IMR-90 (cell line): Measurements from ENCODE around the gene FLT1. TPM values are rescaled to one million over a fixed set of nuclear protein-coding genes. Genes with fewer than 3 reads are reported as not detected.

ENCODE experiments used
- ATAC-seq: fragments of 200-7000 bp; cut with Tn5 transposase; 2 replicates; pipeline ENCODE4 v1.9.1; 2020; ENCODE audit warnings: low read depth, mild to moderate bottlenecking, moderate library complexity
- BruUV-seq: library from RNA; stranded (reverse); fragments of 400-500 nt; replicated peaks from 2 replicates; lab custom pipeline; 2021; lab: Mats Ljungman, UMichigan
- CTCF ChIA-PET: fragments of 300-600 bp; formaldehyde crosslinking; extraction: SDS; loops from one replicate; lab custom pipeline; 2021; ENCODE audit warnings: antibody characterized with exemption; lab: Yijun Ruan, JAX
- POLR2A ChIA-PET: fragments of 300-600 bp; sonication (Branson Sonifier 250); formaldehyde crosslinking; loops from one replicate; lab custom pipeline; 2022; ENCODE audit warnings: antibody characterized with exemption; ENCODE audit not compliant: unreplicated experiment; lab: Charles Lee
- DNase-seq: peaks from one replicate; pipeline ENCODE4 v3.0.0; 2013
- H2AFZ ChIP-seq: replicated peaks from 2 replicates; pipeline ENCODE3; 2013; ENCODE audit warnings: low read length, mild to moderate bottlenecking; ENCODE audit not compliant: poor library complexity
- H2AK5ac ChIP-seq: 2 replicates; pipeline ENCODE4 v1.6.1; 2013; ENCODE audit warnings: low read depth, low read length, inconsistent platforms
- H2AK9ac ChIP-seq: replicated peaks from 2 replicates; pipeline ENCODE3; 2013; ENCODE audit warnings: mild to moderate bottlenecking, low read depth, low read length, moderate library complexity; ENCODE audit not compliant: poor library complexity
- H2BK120ac ChIP-seq: 2 replicates; pipeline ENCODE4 v1.6.1; 2013; ENCODE audit warnings: low read depth, low read length, inconsistent platforms
- H2BK15ac ChIP-seq: 3 replicates; pipeline ENCODE4 v1.6.1; 2013; ENCODE audit warnings: low read depth, low read length, inconsistent platforms
- H2BK20ac ChIP-seq: 2 replicates; pipeline ENCODE4 v1.6.1; 2013; ENCODE audit warnings: low read depth, mild to moderate bottlenecking, inconsistent platforms, low read length, moderate library complexity
- H2BK5ac ChIP-seq: 2 replicates; pipeline ENCODE4 v1.6.1; 2013; ENCODE audit warnings: mild to moderate bottlenecking, low read depth, low read length, inconsistent platforms; ENCODE audit not compliant: poor library complexity, severe bottlenecking
- H3K14ac ChIP-seq: replicated peaks from 2 replicates; pipeline ENCODE4 v1.6.1; 2013; ENCODE audit warnings: low read depth, low read length, inconsistent platforms
- H3K18ac ChIP-seq: 2 replicates; pipeline ENCODE4 v1.6.1; 2013; ENCODE audit warnings: low read depth, low read length, control low read depth
- H3K23ac ChIP-seq: 2 replicates; pipeline ENCODE4 v1.6.1; 2013; ENCODE audit warnings: low read depth, low read length, inconsistent platforms
- H3K27ac ChIP-seq: 2 replicates; pipeline ENCODE4 v1.5.1; 2013; ENCODE audit warnings: mild to moderate bottlenecking, control low read depth, low read length; ENCODE audit not compliant: insufficient read depth
- H3K27me3 ChIP-seq: 2 replicates; pipeline ENCODE4 v1.6.1; 2013; ENCODE audit warnings: low read length; ENCODE audit not compliant: control insufficient read depth, insufficient read depth
- H3K36me3 ChIP-seq: 2 replicates; pipeline ENCODE4 v1.6.1; 2013; ENCODE audit warnings: low read length, mixed read lengths; ENCODE audit not compliant: control insufficient read depth, insufficient read depth
- H3K4ac ChIP-seq: 2 replicates; pipeline ENCODE4 v1.6.1; 2013; ENCODE audit warnings: low read depth, low read length, inconsistent platforms
- H3K4me1 ChIP-seq: 2 replicates; pipeline ENCODE4 v1.6.1; 2013; ENCODE audit warnings: low read length, mixed read lengths; ENCODE audit not compliant: control insufficient read depth, insufficient read depth
- H3K4me2 ChIP-seq: 2 replicates; pipeline ENCODE4 v1.6.1; 2013; ENCODE audit warnings: low read depth, mild to moderate bottlenecking, control low read depth, low read length, moderate library complexity
- H3K4me3 ChIP-seq: 2 replicates; pipeline ENCODE4 v1.5.1; 2013; ENCODE audit warnings: low read depth, mild to moderate bottlenecking, control low read depth, low read length, moderate library complexity; ENCODE audit not compliant: insufficient read depth
- H3K56ac ChIP-seq: 2 replicates; pipeline ENCODE4 v1.6.1; 2013; ENCODE audit warnings: low read length, inconsistent platforms; ENCODE audit not compliant: insufficient read depth; ENCODE audit errors: extremely low read depth
- H3K79me1 ChIP-seq, 2 experiments: 2 replicates each; pipeline ENCODE4 v1.6.1; 2013; ENCODE audit warnings: low read length in 2 of 2, inconsistent platforms in 1 of 2, low read depth in 1 of 2
- H3K9ac ChIP-seq: 2 replicates; pipeline ENCODE4 v1.6.1; 2013; ENCODE audit warnings: low read depth, low read length, control low read depth
- H3K9me1 ChIP-seq: 2 replicates; pipeline ENCODE4 v1.6.1; 2013; ENCODE audit warnings: low read length, inconsistent platforms; ENCODE audit not compliant: insufficient read depth
- H3K9me3 ChIP-seq: 2 replicates; pipeline ENCODE4 v1.6.1; 2013; ENCODE audit warnings: low read length; ENCODE audit not compliant: control insufficient read depth, insufficient read depth
- H4K20me1 ChIP-seq: 2 replicates; pipeline ENCODE4 v1.6.1; 2013; ENCODE audit warnings: low read length, inconsistent platforms; ENCODE audit not compliant: insufficient read depth
- H4K5ac ChIP-seq: 2 replicates; pipeline ENCODE4 v1.6.1; 2013; ENCODE audit warnings: mild to moderate bottlenecking, low read depth, low read length, control low read depth
- H4K8ac ChIP-seq, 2 experiments: 2 replicates each; pipeline ENCODE4 v1.6.1; 2013; ENCODE audit warnings: low read depth in 2 of 2, low read length in 2 of 2, control low read depth in 1 of 2, inconsistent platforms in 1 of 2
- H4K91ac ChIP-seq: 2 replicates; pipeline ENCODE4 v1.6.1; 2013; ENCODE audit warnings: low read depth, low read length, inconsistent platforms; ENCODE audit not compliant: insufficient read depth
- BHLHE40 ChIP-seq: fragments of 150-350 bp; IDR thresholded peaks from 2 replicates; pipeline ENCODE4 v1.6.1; 2016; ENCODE audit warnings: mild to moderate bottlenecking, low read depth, low read length
- CEBPB ChIP-seq: IDR thresholded peaks from 2 replicates; pipeline ENCODE4 v1.6.1; 2012; ENCODE audit warnings: low read depth, low read length, improper control_type of control experiment
- CHD1 ChIP-seq: IDR thresholded peaks from 2 replicates; pipeline ENCODE4 v1.6.1; 2012; ENCODE audit warnings: low read depth, low read length, improper control_type of control experiment
- FOS ChIP-seq: fragments of 150-350 bp; IDR thresholded peaks from 2 replicates; pipeline ENCODE4 v1.6.1; 2016; ENCODE audit warnings: low read depth, low read length
- MAFK ChIP-seq: IDR thresholded peaks from 2 replicates; pipeline ENCODE4 v1.6.1; 2012; ENCODE audit warnings: low read depth, low read length, improper control_type of control experiment
- MAZ ChIP-seq: IDR thresholded peaks from 2 replicates; pipeline ENCODE4 v1.6.1; 2012; ENCODE audit warnings: low read depth, mild to moderate bottlenecking, low read length, improper control_type of control experiment, moderate library complexity, borderline replicate concordance
- MXI1 ChIP-seq: IDR thresholded peaks from 2 replicates; pipeline ENCODE4 v1.6.1; 2012; ENCODE audit warnings: low read depth, mild to moderate bottlenecking, low read length, moderate library complexity, borderline replicate concordance
- NFE2L2 ChIP-seq: fragments of 150-350 bp; IDR thresholded peaks from 2 replicates; pipeline ENCODE4 v1.6.1; 2016; ENCODE audit warnings: low read depth, mild to moderate bottlenecking, low read length
- POLR2A ChIP-seq: IDR thresholded peaks from 2 replicates; pipeline ENCODE4 v1.6.1; 2012; ENCODE audit warnings: mild to moderate bottlenecking, low read depth, low read length
- RAD21 ChIP-seq: IDR thresholded peaks from 2 replicates; pipeline ENCODE4 v1.6.1; 2012; ENCODE audit warnings: low read length, improper control_type of control experiment
- RCOR1 ChIP-seq: IDR thresholded peaks from 2 replicates; pipeline ENCODE4 v1.6.1; 2012; ENCODE audit warnings: mild to moderate bottlenecking, low read length, improper control_type of control experiment; ENCODE audit not compliant: insufficient replicate concordance
- RFX5 ChIP-seq: IDR thresholded peaks from 2 replicates; pipeline ENCODE4 v1.8.0; 2012; ENCODE audit warnings: low read depth, mild to moderate bottlenecking, low read length, moderate library complexity
- SMC3 ChIP-seq: fragments of 150-350 bp; IDR thresholded peaks from 2 replicates; pipeline ENCODE4 v1.6.1; 2016; ENCODE audit warnings: low read depth, mild to moderate bottlenecking, antibody characterized with exemption, low read length, moderate library complexity
- WGBS, 2 experiments: methylation state at CpG; one replicate each; pipeline versions ENCODE4 v1.1.5 to v1.1.7; 2013; ENCODE audit warnings: missing lambda C conversion rate in 2 of 2; ENCODE audit not compliant: insufficient read length in 1 of 2; ENCODE audit errors: extremely low coverage in 2 of 2; 5-methylcytosine and 5-hydroxymethylcytosine counted together
- dilution Hi-C: fragments of 300-500 bp; cut with HindIII; formaldehyde crosslinking; loops from one replicate; pipeline ENCODE4 v1.14.3; 2018; ENCODE audit warnings: low sequenced_read_pairs; ENCODE audit not compliant: unreplicated experiment
- in situ Hi-C: fragments of 300-500 bp; cut with MboI; formaldehyde crosslinking; loops from 3 replicates; pipeline ENCODE4 v1.14.3; 2019; ENCODE audit warnings: low sequenced_read_pairs, inconsistent platforms, mixed read lengths
- intact Hi-C: fragments of 100-400 bp; cut with micrococcal nuclease; formaldehyde crosslinking; loops from 2 replicates; pipeline ENCODE4 v1.10.0; 2022
- polyA plus RNA-seq, 3 experiments: library from polyadenylated mRNA; depleted of rRNA; stranded (reverse); fragments of >200 nt; gene quantifications; 2 replicates each; pipeline ENCODE4 v1.2.3, GENCODE V29; 2012; ENCODE audit warnings: low replicate concordance in 1 of 3
- total RNA-seq: library from RNA; depleted of rRNA; stranded (reverse); fragments of >200 nt; gene quantifications from 2 replicates; pipeline ENCODE4 v1.2.3, GENCODE V29; 2012
- TF ChIP-seq, protein P1 (sequence below): fragments of 150-350 bp; IDR thresholded peaks from 2 replicates; pipeline ENCODE4 v1.6.1; 2017; ENCODE audit warnings: mild to moderate bottlenecking, antibody characterized with exemption, low read length, low read depth
- TF ChIP-seq, protein P2 (sequence below): conservative IDR thresholded peaks from 2 replicates; pipeline ENCODE4 v1.5.1; 2012; ENCODE audit warnings: mild to moderate bottlenecking, low read depth, low read length, improper control_type of control experiment
- TF ChIP-seq, protein P3 (sequence below): fragments of 150-350 bp; IDR thresholded peaks from 2 replicates; pipeline ENCODE4 v1.6.1; 2016; ENCODE audit warnings: low read depth, mild to moderate bottlenecking, low read length, moderate library complexity, borderline replicate concordance

Gene FLT1
- total and polyA plus RNA-seq, 2 of the 4 experiments (the other 2 are of a cell fraction) = 4.5 to 10.4 TPM

DNA sequence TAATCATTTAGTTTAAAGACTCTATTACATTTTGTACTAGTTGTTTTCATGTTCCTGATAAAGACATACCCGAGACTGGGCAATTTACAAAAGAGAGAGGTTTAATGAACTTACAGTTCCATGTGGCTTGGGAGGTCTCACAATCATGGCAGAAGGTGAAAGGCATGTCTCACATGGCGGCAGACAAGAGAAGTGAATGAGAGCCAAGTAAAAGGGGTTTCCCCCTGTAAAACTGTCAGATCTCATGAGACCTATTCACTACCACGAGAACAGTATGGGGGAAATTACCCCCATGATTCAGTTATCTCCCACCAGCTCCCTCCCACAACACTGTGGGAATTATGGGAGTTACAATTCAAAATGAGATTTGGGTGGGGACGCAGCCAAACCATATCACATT is 227.4 kb downstream of the FLT1 start:
- H3K27ac ChIP-seq = no peak overlapping the region
- H3K4ac ChIP-seq = no peak overlapping the region
- ChIA-PET POLR2A (no interaction called here), CTCF (no interaction called here)
- no peak overlapping the region for H3K14ac ChIP-seq
- H4K91ac ChIP-seq = no peak overlapping the region
- DNase-seq (no peak), ATAC-seq (no peak)
- no peak overlapping the region for H2AK5ac ChIP-seq
- no peak overlapping the region for H3K56ac ChIP-seq
- no CpG with 5 or more reads among the region's 4 CpGs for WGBS, 2 experiments
- intact Hi-C loops (no loop called here), in situ Hi-C loops (no loop called here), dilution Hi-C loops (no loop called here)
- H4K20me1 ChIP-seq = no peaks in the 10 kb centered on the region
- H3K9ac ChIP-seq = no peak overlapping the region
- H3K9me3 ChIP-seq = no peaks in the 10 kb centered on the region
- no peaks in the 10 kb centered on the region for H3K4me1 ChIP-seq
- TF ChIP-seq, protein P1, sequence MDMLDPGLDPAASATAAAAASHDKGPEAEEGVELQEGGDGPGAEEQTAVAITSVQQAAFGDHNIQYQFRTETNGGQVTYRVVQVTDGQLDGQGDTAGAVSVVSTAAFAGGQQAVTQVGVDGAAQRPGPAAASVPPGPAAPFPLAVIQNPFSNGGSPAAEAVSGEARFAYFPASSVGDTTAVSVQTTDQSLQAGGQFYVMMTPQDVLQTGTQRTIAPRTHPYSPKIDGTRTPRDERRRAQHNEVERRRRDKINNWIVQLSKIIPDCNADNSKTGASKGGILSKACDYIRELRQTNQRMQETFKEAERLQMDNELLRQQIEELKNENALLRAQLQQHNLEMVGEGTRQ = no peak
- TF ChIP-seq, protein P2, sequence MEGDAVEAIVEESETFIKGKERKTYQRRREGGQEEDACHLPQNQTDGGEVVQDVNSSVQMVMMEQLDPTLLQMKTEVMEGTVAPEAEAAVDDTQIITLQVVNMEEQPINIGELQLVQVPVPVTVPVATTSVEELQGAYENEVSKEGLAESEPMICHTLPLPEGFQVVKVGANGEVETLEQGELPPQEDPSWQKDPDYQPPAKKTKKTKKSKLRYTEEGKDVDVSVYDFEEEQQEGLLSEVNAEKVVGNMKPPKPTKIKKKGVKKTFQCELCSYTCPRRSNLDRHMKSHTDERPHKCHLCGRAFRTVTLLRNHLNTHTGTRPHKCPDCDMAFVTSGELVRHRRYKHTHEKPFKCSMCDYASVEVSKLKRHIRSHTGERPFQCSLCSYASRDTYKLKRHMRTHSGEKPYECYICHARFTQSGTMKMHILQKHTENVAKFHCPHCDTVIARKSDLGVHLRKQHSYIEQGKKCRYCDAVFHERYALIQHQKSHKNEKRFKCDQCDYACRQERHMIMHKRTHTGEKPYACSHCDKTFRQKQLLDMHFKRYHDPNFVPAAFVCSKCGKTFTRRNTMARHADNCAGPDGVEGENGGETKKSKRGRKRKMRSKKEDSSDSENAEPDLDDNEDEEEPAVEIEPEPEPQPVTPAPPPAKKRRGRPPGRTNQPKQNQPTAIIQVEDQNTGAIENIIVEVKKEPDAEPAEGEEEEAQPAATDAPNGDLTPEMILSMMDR = no peak
- no peak for TF ChIP-seq FOS
- no peak for TF ChIP-seq RCOR1
- TF ChIP-seq CEBPB = no peak
- TF ChIP-seq MAFK = no peak
- TF ChIP-seq MAZ = no peak
- TF ChIP-seq RAD21 = no peak
- no peak for TF ChIP-seq CHD1
- no peak for TF ChIP-seq NFE2L2
- TF ChIP-seq, protein P3, sequence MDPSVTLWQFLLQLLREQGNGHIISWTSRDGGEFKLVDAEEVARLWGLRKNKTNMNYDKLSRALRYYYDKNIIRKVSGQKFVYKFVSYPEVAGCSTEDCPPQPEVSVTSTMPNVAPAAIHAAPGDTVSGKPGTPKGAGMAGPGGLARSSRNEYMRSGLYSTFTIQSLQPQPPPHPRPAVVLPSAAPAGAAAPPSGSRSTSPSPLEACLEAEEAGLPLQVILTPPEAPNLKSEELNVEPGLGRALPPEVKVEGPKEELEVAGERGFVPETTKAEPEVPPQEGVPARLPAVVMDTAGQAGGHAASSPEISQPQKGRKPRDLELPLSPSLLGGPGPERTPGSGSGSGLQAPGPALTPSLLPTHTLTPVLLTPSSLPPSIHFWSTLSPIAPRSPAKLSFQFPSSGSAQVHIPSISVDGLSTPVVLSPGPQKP = no peak
- no peak for TF ChIP-seq RFX5
- no peak for TF ChIP-seq POLR2A
- TF ChIP-seq MXI1 = no peak
- no peak for TF ChIP-seq SMC3
- no peak for TF ChIP-seq BHLHE40
- H3K23ac ChIP-seq = no peak overlapping the region
- H3K9me1 ChIP-seq = no peaks in the 10 kb centered on the region
- H2AFZ ChIP-seq = no peak overlapping the region
- H4K8ac ChIP-seq = no peak overlapping the region
- no peak overlapping the region for H4K5ac ChIP-seq
- H3K18ac ChIP-seq = no peak overlapping the region
- BruUV-seq = no TSS peak
- H2BK5ac ChIP-seq = no peak overlapping the region
- H2BK20ac ChIP-seq = no peak overlapping the region
- H2BK120ac ChIP-seq = no peak overlapping the region
- no peak overlapping the region for H2AK9ac ChIP-seq
- H3K27me3 ChIP-seq = no peaks in the 10 kb centered on the region
- peaks cover 8% of the 10 kb centered on the region for H3K36me3 ChIP-seq
- no peak overlapping the region for H3K4me2 ChIP-seq
- H3K79me1 ChIP-seq = no peaks in the 10 kb centered on the region
- H3K4me3 ChIP-seq = no peak overlapping the region
- no peak overlapping the region for H2BK15ac ChIP-seq
